22Rv1 (cell line): ENCODE results near the gene HHLA2.

Experiments used
- H3K27ac ChIP-seq: fragments of 450-650 bp; 2 replicates; pipeline ENCODE4 v1.5.1; 2017
- ZFX ChIP-seq: fragments of 450-650 bp; IDR thresholded peaks from 2 replicates; pipeline ENCODE4 v1.6.1; 2017; ENCODE audit warnings: antibody characterized with exemption, borderline replicate concordance
- TF ChIP-seq, protein P1 (sequence below): fragments of 450-650 bp; IDR thresholded peaks from 2 replicates; pipeline ENCODE4 v1.5.1; 2017; ENCODE audit warnings: mild to moderate bottlenecking

Gene HHLA2

DNA sequence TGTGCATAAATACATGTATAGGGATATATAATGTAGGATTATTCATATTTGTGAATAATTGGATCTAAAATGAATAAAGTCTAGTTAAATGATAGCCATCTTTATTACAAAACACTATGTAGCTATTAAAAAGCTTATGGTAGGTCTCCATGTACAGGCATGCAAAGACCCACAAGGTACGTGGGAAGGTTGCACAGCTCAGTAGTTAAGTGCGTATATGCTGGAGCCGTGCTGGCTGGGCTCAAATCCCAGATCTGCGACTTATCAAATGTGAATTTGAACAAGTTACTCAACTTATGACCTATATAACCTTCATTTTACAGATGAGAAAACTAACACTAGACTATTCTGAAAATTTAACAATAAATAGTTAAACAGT lies 113.4 kb downstream of the HHLA2 start:
- peak overlapping the region; percentile 71; the same call in 1 of the 2 replicates for H3K27ac ChIP-seq
- TF ChIP-seq ZFX: no peak
- TF ChIP-seq, protein P1, sequence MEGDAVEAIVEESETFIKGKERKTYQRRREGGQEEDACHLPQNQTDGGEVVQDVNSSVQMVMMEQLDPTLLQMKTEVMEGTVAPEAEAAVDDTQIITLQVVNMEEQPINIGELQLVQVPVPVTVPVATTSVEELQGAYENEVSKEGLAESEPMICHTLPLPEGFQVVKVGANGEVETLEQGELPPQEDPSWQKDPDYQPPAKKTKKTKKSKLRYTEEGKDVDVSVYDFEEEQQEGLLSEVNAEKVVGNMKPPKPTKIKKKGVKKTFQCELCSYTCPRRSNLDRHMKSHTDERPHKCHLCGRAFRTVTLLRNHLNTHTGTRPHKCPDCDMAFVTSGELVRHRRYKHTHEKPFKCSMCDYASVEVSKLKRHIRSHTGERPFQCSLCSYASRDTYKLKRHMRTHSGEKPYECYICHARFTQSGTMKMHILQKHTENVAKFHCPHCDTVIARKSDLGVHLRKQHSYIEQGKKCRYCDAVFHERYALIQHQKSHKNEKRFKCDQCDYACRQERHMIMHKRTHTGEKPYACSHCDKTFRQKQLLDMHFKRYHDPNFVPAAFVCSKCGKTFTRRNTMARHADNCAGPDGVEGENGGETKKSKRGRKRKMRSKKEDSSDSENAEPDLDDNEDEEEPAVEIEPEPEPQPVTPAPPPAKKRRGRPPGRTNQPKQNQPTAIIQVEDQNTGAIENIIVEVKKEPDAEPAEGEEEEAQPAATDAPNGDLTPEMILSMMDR: no peak

DNA sequence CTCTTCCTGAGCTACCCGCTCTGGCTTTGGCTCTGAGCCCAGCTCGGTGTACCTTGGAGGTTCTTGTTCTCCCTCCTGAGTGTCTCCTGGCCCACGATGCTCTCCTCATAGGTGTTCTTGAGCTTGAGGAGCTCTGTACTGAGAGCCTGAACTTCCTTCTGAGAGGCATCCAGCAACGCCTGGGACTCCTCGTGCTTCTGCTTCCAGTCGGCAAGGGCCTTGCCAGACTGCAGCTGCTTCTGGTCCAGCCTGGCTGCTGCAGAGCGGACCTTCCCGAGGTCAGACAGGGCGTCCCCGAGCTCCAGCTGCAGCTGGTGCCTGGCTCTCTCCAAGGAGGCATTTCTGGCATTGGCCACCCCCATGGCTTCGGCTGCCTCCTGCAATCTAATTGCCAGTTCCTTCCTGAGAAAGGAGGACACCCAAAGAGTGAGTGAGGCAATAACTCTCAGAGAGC lies 114.2 kb downstream of the HHLA2 start:
- H3K27ac ChIP-seq: no peak overlapping the region
- TF ChIP-seq ZFX: no peak
- TF ChIP-seq, protein P1: no peak

DNA sequence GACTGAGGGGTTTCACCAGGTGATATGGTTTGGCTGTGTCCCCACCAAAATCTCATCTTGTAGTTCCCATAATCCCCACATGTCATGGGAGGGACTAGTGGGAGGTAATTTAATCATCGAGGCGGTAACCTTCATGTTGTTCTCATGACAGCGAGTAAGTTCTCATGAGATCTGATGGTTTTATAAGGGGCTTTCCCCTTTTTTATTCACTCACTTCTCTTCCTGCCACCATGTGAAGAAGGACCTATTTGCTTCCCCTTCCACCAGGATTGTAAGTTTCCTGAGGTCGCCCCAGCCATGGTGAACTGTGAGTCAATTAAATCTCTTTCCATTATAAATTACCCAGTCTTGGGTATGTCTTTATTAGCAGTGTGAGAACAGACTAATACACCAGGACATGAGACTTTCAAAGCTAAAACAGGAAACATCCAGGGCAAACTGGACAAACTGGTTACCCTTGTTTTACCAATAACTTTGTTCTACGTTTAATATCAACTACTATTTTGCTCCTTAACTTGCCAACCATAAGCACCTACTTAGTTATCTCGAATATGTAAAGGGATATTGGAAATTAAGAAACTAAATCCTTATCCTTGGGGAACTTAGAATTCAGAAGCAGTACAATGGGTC lies 115.9 kb downstream of the HHLA2 start:
- H3K27ac ChIP-seq: no peak overlapping the region
- no peak for TF ChIP-seq ZFX
- TF ChIP-seq, protein P1: no peak

DNA sequence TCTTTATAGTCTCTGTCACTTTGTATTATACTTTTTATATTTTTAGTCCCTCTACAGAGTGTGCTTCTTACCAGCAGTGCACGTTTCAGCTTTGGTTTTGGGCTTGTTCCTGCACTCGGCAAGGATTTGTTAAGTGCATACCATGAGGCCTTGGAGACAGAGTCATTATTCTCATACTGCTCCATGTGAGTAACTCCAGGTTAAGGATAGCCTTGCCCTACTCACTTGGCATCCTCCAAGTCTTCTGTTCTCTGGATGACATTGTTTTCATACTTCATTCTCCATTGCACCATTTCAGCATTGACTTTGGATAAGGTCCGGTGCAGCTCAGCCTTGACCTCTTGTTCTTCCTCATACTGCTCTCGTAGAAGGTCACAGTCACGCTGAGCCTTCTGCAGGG lies 117.7 kb downstream of the HHLA2 start:
- TF ChIP-seq, protein P1: no peak
- no peak for TF ChIP-seq ZFX

DNA sequence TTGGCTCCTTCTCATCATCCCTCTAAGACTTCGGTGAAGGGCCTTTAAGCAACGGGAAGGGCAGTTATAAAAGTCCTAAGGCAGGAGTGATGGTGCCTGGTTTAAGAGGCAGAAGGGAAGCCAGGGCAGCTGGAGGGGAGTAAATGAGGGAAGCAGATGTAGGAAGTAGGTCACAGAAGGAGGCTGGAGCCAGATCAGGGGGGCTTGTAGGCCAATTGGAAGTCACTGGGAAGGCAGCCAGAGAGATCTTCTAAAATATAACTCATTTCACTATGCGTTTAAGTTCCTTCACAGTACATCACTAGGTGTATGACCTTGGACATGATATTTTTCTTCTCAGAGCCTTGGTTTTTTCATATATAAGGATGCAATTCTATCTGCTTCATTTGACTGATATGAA lies 119.3 kb downstream of the HHLA2 start:
- no peak for TF ChIP-seq ZFX
- TF ChIP-seq, protein P1: no peak
- no peak overlapping the region for H3K27ac ChIP-seq

More for the DNA sequence above, 117.7 kb downstream of the HHLA2 start:
- no peak overlapping the region for H3K27ac ChIP-seq

DNA sequence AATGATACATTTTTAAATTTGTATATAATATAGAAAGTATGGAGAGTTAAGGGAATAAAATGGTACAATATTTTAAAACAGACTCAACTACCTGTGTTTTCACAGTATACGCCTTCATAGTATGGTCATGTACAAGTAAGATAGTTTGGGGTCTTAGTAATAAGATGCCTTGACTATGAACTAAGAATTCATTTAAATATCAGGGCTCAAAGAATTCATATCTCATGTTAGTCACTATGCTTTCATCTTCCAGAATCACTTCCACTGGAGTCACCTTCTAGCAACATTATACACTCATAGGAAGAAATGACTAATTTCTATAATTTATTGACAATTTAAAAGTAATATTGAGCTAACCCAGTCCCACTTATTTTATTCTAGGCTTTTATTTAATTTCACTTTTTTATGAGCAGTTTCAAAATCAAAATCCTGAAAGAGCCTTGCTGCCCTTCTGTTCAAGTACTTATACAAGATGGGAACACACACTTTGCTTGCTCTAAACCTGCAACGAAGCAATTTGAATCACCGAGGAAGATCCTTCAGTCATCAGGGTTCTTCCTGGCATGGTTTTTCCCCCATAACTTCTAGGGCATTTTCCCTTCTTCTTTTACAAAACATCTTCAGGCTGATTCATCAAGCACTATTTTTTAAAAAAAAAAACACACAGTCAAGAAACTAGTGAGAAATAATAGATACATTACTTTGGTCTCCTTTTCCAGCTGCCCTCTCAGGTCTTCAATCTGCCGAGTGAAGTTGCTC lies 119.9 kb downstream of the HHLA2 start:
- H3K27ac ChIP-seq: no peak overlapping the region
- TF ChIP-seq, protein P1: no peak
- TF ChIP-seq ZFX: no peak

DNA sequence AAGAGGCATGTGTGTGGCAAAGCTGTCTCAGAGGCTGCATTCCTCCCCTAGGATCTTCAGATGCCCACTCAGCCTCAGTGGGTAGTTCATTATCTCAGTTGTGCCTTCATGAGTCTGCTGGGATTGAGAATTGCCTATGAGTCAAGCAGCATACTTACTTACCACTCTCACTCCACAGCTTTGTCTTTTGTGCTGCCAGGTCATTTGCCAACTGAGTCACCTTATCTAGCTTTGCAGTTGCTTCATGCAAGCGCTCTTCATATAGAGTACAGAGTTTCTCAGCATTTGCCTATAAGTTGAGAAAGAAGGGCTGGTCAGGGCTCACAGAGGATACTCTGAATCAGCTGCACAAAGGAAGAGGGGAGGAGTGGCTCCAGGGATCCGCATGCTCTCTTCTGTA lies 124.6 kb downstream of the HHLA2 start:
- H3K27ac ChIP-seq: no peak overlapping the region
- TF ChIP-seq, protein P1: no peak
- TF ChIP-seq ZFX: no peak
